ENCODE results near the gene ITPK1.

DNA sequence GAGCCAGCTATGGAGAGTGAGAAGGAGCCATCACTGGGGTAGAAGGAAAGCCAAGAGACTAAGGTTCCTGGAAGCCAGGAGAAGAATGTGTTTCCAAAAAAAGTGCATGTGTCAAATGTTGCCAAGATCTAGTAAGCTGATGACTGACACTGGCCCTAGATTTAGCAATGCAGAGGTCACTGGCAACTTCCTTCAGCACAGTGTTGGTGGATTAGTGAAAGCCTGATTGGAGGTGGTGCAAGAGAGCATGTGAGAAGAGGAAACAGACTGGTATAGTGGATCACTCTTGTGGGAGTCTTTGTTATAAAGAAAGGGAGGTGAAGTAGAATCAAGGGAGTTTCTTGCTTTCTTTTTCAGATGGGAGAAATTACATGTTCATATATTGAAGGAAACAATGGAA lies 226.8 kb downstream of the ITPK1 start:
- TF ChIP-seq, protein P1, sequence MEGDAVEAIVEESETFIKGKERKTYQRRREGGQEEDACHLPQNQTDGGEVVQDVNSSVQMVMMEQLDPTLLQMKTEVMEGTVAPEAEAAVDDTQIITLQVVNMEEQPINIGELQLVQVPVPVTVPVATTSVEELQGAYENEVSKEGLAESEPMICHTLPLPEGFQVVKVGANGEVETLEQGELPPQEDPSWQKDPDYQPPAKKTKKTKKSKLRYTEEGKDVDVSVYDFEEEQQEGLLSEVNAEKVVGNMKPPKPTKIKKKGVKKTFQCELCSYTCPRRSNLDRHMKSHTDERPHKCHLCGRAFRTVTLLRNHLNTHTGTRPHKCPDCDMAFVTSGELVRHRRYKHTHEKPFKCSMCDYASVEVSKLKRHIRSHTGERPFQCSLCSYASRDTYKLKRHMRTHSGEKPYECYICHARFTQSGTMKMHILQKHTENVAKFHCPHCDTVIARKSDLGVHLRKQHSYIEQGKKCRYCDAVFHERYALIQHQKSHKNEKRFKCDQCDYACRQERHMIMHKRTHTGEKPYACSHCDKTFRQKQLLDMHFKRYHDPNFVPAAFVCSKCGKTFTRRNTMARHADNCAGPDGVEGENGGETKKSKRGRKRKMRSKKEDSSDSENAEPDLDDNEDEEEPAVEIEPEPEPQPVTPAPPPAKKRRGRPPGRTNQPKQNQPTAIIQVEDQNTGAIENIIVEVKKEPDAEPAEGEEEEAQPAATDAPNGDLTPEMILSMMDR (tag by site-specific recombination; IDR thresholded peaks at IDR 0.05): no peak
- TF ChIP-seq ZNF561 (tag by site-specific recombination; IDR thresholded peaks at IDR 0.05; ENCODE audit: borderline replicate concordance) (no peak), ZNF529 (tag by site-specific recombination; IDR thresholded peaks at IDR 0.05; ENCODE audit: insufficient replicate concordance) (no peak), ZNF121 (tag by site-specific recombination; IDR thresholded peaks at IDR 0.05) (no peak), HOXD13 (CRISPR knock-in tag; IDR thresholded peaks at IDR 0.05; ENCODE audit: borderline replicate concordance) (no peak), KLF10 (tag by site-specific recombination; IDR thresholded peaks at IDR 0.05) (no peak), ZNF24 (tag by site-specific recombination; IDR thresholded peaks at IDR 0.05) (no peak)
- TF ChIP-seq, protein P2, sequence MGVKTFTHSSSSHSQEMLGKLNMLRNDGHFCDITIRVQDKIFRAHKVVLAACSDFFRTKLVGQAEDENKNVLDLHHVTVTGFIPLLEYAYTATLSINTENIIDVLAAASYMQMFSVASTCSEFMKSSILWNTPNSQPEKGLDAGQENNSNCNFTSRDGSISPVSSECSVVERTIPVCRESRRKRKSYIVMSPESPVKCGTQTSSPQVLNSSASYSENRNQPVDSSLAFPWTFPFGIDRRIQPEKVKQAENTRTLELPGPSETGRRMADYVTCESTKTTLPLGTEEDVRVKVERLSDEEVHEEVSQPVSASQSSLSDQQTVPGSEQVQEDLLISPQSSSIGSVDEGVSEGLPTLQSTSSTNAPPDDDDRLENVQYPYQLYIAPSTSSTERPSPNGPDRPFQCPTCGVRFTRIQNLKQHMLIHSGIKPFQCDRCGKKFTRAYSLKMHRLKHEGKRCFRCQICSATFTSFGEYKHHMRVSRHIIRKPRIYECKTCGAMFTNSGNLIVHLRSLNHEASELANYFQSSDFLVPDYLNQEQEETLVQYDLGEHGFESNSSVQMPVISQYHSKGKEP (tag by site-specific recombination; IDR thresholded peaks at IDR 0.05): no peak
- TF ChIP-seq, protein P3, sequence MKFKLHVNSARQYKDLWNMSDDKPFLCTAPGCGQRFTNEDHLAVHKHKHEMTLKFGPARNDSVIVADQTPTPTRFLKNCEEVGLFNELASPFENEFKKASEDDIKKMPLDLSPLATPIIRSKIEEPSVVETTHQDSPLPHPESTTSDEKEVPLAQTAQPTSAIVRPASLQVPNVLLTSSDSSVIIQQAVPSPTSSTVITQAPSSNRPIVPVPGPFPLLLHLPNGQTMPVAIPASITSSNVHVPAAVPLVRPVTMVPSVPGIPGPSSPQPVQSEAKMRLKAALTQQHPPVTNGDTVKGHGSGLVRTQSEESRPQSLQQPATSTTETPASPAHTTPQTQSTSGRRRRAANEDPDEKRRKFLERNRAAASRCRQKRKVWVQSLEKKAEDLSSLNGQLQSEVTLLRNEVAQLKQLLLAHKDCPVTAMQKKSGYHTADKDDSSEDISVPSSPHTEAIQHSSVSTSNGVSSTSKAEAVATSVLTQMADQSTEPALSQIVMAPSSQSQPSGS (tag by site-specific recombination; IDR thresholded peaks at IDR 0.05; ENCODE audit: low read depth): no peak
- TF ChIP-seq, protein P4, sequence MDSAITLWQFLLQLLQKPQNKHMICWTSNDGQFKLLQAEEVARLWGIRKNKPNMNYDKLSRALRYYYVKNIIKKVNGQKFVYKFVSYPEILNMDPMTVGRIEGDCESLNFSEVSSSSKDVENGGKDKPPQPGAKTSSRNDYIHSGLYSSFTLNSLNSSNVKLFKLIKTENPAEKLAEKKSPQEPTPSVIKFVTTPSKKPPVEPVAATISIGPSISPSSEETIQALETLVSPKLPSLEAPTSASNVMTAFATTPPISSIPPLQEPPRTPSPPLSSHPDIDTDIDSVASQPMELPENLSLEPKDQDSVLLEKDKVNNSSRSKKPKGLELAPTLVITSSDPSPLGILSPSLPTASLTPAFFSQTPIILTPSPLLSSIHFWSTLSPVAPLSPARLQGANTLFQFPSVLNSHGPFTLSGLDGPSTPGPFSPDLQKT (IDR thresholded peaks at IDR 0.05; ENCODE audit: borderline replicate concordance, low read depth, low read length): no peak
- TF ChIP-seq, protein P5, sequence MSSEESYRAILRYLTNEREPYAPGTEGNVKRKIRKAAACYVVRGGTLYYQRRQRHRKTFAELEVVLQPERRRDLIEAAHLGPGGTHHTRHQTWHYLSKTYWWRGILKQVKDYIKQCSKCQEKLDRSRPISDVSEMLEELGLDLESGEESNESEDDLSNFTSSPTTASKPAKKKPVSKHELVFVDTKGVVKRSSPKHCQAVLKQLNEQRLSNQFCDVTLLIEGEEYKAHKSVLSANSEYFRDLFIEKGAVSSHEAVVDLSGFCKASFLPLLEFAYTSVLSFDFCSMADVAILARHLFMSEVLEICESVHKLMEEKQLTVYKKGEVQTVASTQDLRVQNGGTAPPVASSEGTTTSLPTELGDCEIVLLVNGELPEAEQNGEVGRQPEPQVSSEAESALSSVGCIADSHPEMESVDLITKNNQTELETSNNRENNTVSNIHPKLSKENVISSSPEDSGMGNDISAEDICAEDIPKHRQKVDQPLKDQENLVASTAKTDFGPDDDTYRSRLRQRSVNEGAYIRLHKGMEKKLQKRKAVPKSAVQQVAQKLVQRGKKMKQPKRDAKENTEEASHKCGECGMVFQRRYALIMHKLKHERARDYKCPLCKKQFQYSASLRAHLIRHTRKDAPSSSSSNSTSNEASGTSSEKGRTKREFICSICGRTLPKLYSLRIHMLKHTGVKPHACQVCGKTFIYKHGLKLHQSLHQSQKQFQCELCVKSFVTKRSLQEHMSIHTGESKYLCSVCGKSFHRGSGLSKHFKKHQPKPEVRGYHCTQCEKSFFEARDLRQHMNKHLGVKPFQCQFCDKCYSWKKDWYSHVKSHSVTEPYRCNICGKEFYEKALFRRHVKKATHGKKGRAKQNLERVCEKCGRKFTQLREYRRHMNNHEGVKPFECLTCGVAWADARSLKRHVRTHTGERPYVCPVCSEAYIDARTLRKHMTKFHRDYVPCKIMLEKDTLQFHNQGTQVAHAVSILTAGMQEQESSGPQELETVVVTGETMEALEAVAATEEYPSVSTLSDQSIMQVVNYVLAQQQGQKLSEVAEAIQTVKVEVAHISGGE (tag by site-specific recombination; conservative IDR thresholded peaks at IDR 0.05; ENCODE audit: low read depth): no peak
- TF ChIP-seq, protein P6, sequence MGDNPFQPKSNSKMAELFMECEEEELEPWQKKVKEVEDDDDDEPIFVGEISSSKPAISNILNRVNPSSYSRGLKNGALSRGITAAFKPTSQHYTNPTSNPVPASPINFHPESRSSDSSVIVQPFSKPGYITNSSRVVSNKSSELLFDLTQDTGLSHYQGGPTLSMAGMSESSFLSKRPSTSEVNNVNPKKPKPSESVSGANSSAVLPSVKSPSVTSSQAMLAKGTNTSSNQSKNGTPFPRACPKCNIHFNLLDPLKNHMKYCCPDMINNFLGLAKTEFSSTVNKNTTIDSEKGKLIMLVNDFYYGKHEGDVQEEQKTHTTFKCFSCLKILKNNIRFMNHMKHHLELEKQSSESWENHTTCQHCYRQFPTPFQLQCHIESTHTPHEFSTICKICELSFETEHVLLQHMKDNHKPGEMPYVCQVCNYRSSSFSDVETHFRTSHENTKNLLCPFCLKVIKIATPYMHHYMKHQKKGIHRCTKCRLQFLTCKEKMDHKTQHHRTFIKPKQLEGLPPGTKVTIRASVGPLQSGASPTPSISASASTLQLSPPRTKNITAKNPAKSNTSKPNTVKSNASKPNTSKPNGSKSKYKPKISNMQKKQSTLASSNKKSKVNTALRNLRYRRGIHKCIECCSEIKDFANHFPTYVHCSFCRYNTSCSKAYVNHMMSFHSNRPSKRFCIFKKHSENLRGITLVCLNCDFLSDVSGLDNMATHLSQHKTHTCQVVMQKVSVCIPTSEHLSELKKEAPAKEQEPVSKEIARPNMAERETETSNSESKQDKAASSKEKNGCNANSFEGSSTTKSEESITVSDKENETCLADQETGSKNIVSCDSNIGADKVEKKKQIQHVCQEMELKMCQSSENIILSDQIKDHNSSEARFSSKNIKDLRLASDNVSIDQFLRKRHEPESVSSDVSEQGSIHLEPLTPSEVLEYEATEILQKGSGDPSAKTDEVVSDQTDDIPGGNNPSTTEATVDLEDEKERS (tag by site-specific recombination; IDR thresholded peaks at IDR 0.05): no peak
